PFSK-1 (cell line): Measurements from ENCODE around the gene KCNH1.

ENCODE experiments used
- POLR2AphosphoS5 ChIP-seq: IDR thresholded peaks from 2 replicates; pipeline ENCODE4 v1.6.1; 2012; ENCODE audit warnings: low read depth, mild to moderate bottlenecking, control low read depth, low read length, moderate library complexity
- SIN3A ChIP-seq: IDR thresholded peaks from 2 replicates; pipeline ENCODE4 v1.6.1; 2012; ENCODE audit warnings: mild to moderate bottlenecking, low read length, moderate library complexity, borderline replicate concordance; ENCODE audit not compliant: insufficient read depth

DNA sequence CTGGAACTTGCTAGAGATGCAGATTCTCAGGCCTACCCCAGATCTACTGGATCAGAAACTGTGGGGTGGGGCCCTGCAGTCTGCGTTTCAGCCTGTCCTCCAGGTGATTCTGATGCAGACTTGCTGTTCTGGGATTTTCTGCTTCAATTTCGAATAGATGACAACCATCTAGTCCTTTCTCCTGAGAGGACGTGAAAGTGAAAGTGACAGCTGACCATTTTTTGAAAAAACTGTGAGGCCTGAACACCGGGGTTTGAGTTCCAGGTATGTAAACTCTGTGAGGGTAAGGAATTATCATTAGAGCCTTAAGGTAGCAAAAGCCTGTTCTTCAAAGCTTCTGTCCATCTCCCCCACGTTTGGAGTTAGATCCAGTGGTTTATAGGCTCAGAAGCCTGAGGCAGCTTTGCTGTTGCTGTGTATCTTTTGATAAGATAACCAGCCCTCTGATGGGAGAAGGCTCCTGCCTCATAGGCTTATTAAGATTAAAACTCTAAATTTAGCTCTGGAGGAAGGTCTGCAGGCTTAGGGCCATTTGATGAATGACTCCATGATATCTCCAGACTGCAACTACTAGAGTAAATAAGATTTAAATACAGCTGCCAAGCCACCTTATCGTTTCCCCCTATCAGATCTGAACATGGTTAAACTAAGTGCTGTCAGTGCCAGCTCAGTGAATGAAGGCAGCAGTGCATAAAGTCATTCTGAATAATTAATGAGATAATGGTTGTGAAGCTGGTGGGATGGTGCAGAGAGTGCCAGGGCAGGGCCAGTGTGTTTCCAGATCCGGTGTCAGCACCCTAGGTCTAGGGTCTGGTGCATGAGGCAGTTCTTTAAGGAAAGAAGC is 470.0 kb downstream of the KCNH1 start:
- TF ChIP-seq POLR2AphosphoS5, result no peak
- TF ChIP-seq SIN3A, result no peak
